ENCODE data around the gene DUSP22. TPM values are rescaled to one million over a fixed set of nuclear protein-coding genes. Genes with fewer than 3 reads are reported as not detected.

Gene DUSP22
- total RNA-seq, 1 donor, result 17.0 TPM

DNA sequence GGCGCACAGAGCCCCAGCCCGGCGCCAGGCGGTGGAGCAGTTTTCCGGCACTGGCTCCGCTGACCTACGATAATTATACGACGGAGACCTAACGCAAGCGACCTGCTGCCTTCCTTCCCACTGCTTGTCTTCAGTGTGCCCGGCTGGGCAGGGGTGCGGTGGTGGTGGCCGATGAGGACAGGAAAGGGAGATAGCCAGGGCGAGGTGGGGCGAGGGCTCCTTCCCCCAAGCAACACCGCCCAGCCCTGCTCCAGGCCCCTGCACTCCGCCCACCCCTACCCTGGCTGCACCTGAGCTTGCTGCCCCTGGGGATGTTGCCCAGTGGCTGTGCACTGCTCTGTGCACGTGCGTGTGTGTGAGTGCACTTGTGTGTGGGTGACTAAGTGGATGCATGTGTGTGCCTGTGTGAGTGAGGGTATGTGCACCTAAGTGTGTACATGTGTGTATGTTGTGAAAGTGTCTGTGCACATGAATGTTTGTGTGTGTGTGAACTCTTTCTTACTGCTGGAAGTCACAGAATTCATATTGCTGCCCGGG, 56.6 kb downstream of the DUSP22 start:
- no peak overlapping the region for H3K4me3 ChIP-seq (ENCODE audit: low read depth, low read length)
- TF ChIP-seq, protein P1, sequence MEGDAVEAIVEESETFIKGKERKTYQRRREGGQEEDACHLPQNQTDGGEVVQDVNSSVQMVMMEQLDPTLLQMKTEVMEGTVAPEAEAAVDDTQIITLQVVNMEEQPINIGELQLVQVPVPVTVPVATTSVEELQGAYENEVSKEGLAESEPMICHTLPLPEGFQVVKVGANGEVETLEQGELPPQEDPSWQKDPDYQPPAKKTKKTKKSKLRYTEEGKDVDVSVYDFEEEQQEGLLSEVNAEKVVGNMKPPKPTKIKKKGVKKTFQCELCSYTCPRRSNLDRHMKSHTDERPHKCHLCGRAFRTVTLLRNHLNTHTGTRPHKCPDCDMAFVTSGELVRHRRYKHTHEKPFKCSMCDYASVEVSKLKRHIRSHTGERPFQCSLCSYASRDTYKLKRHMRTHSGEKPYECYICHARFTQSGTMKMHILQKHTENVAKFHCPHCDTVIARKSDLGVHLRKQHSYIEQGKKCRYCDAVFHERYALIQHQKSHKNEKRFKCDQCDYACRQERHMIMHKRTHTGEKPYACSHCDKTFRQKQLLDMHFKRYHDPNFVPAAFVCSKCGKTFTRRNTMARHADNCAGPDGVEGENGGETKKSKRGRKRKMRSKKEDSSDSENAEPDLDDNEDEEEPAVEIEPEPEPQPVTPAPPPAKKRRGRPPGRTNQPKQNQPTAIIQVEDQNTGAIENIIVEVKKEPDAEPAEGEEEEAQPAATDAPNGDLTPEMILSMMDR (IDR thresholded peaks at IDR 0.05; ENCODE audit: insufficient read depth, low read length), result no peak
- no peak for DNase-seq (ENCODE audit: low read depth)

GRCh38 chr6:349491-349921, 57.2 kb downstream of the DUSP22 start:
- H3K4me3 ChIP-seq (ENCODE audit: low read depth, low read length), result no peak overlapping the region
- TF ChIP-seq, protein P1 (IDR thresholded peaks at IDR 0.05; ENCODE audit: insufficient read depth, low read length), result no peak
- DNase-seq (ENCODE audit: low read depth), result no peak

DNA sequence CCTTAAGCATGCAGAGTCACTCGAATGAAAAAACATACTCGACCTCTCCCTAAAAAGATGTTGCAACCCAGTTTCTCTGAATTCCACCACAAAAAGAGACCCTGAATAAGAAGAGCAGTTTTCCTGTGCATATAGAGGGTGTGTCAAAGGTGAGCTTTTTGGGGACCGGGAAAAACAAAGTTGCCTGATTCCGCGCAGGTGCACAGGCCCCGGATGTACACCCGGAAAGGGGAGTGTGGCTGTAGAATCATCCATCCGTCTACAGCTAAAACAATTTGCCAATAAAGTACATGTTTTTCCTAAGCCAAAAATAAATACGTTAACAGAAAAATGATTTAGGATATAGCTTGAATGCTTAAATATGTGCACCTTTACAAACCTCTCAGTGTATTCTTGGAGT, 58.1 kb downstream of the DUSP22 start:
- no peak overlapping the region for H3K4me3 ChIP-seq (ENCODE audit: low read depth, low read length)
- no peak for DNase-seq (ENCODE audit: low read depth)
- TF ChIP-seq, protein P1 (IDR thresholded peaks at IDR 0.05; ENCODE audit: insufficient read depth, low read length), result no peak

GRCh38 chr6:351011-351866, 59.0 kb downstream of the DUSP22 start:
- no peak overlapping the region for H3K4me3 ChIP-seq (ENCODE audit: low read depth, low read length)
- TF ChIP-seq, protein P1 (IDR thresholded peaks at IDR 0.05; ENCODE audit: insufficient read depth, low read length), result no peak
- no peak for DNase-seq (ENCODE audit: low read depth)

DNA sequence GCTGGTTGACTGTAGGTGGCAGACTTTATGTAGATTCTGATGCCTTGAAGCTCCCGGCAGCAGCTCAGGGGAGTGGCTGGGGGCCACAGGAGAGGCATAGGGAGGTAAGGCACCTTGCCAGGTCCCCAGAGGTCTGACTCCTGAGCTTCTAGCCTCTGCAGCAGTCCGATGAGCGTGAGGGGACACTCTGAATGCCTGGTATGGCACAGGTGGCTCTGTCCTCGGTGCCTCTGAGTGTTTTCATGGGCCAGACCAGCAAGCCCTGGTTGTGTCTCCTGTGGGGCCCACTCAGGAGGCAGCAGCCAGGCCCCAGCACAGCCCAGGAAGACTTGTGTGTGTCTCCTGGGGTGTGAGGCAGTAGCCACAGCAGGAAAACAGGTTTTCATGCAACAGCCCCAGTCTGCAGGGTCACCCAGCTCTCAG, 59.6 kb downstream of the DUSP22 start:
- DNase-seq (ENCODE audit: low read depth), result no peak
- H3K4me3 ChIP-seq (ENCODE audit: low read depth, low read length), result no peak overlapping the region
- TF ChIP-seq, protein P1 (IDR thresholded peaks at IDR 0.05; ENCODE audit: insufficient read depth, low read length), result no peak

- no peak for DNase-seq (ENCODE audit: low read depth)
- H3K4me3 ChIP-seq (ENCODE audit: low read depth, low read length), result no peak overlapping the region
- TF ChIP-seq, protein P1 (IDR thresholded peaks at IDR 0.05; ENCODE audit: insufficient read depth, low read length), result no peak
Measured at GRCh38 chr6:352474-352873, 60.2 kb downstream of the DUSP22 start.

Measured in fibroblast of the aortic adventitia (primary cell).